ENCODE data around the gene PRRG2. TPM values are rescaled to one million over a fixed set of nuclear protein-coding genes. Genes with fewer than 3 reads are reported as not detected.

The PRRG2 gene
- total and polyA plus RNA-seq, 9 of the 15 experiments (the other 6 are each of a cell fraction or from before 2014, with no cell fraction given) = 0.06 to 1.1 (median 0.33) TPM

GRCh38 chr19:49637821-49638738, 57.0 kb downstream of the PRRG2 start (continued):
- TF ChIP-seq RERE (CRISPR knock-in tag; IDR thresholded peaks at IDR 0.05; ENCODE audit: borderline replicate concordance) (no peak), UBTF (IDR thresholded peaks at IDR 0.05; ENCODE audit: borderline replicate concordance in 1 of 2, low read depth in 2 of 2, low read length in 2 of 2) (0 out of 4 replicates have a peak, but pooled peaks of 1 of the 2 experiments have one; percentile 39), EGR1 (conservative IDR thresholded peaks at IDR 0.05) (peak; percentile 79), PCBP2 (IDR thresholded peaks at IDR 0.05; ENCODE audit: low read depth, low read length, poor library complexity, severe bottlenecking) (no peak), DNMT1 (IDR thresholded peaks at IDR 0.05) (no peak), POLR2G (IDR thresholded peaks at IDR 0.05; ENCODE audit: low read depth, low read length) (0 out of 2 replicates have a peak, but pooled peaks have one; percentile 25), NCOA1 (IDR thresholded peaks at IDR 0.05; ENCODE audit: low read depth) (0 out of 2 replicates have a peak, but pooled peaks have one; percentile 32), ARID1B (IDR thresholded peaks at IDR 0.05) (peak; percentile 43; the same call in 1 of the 2 replicates)
